HEK293 (cell line): Measurements from ENCODE around the gene CPN1.

Experiments used
- CTCF ChIA-PET: fragments of 350-600 bp; formaldehyde crosslinking; extraction: SDS; loops from one replicate; lab custom pipeline; 2021; ENCODE audit warnings: antibody characterized with exemption; lab: Yijun Ruan, JAX
- POLR2A ChIA-PET: fragments of 300-600 bp; formaldehyde crosslinking; extraction: SDS; loops from one replicate; lab custom pipeline; 2020; ENCODE audit warnings: antibody characterized with exemption, inconsistent platforms; lab: Yijun Ruan, JAX
- H3K27ac ChIP-seq: fragments of 200-500 bp; sonication (Bioruptor generic); 2 replicates; pipeline ENCODE4 v1.5.1; 2014; ENCODE audit warnings: low read depth, low read length, control low read depth, inconsistent platforms; ENCODE audit errors: extremely low read depth
- H3K36me3 ChIP-seq, 2 experiments: fragments of 200-500 bp in 1 of 2; sonication (Bioruptor generic) in 1 of 2; 1 replicate in 1 of 2; 2 replicates in 1 of 2; pipeline ENCODE4 v1.5.1; 2014 to 2017; ENCODE audit warnings: inconsistent platforms in 2 of 2, low read length in 2 of 2; ENCODE audit not compliant: control insufficient read depth in 2 of 2, insufficient read depth in 1 of 2
- H3K4me1 ChIP-seq: fragments of 200-500 bp; sonication (Bioruptor generic); 2 replicates; pipeline ENCODE4 v1.5.1; 2014; ENCODE audit warnings: mild to moderate bottlenecking, low read length, inconsistent platforms; ENCODE audit not compliant: control insufficient read depth, insufficient read depth
- H3K4me3 ChIP-seq: 2 replicates; pipeline ENCODE4 v1.5.1; 2011; ENCODE audit warnings: low read depth, mild to moderate bottlenecking, control low read depth, low read length, moderate library complexity
- H3K9me3 ChIP-seq: fragments of 200-500 bp; sonication (Bioruptor generic); 2 replicates; pipeline ENCODE4 v1.5.1; 2014; ENCODE audit warnings: low read depth, low read length, inconsistent platforms; ENCODE audit not compliant: control insufficient read depth, insufficient read depth
- EGR2 ChIP-seq: fragments of 450-650 bp; formaldehyde crosslinking; IDR thresholded peaks from 2 replicates; pipeline ENCODE4 v1.5.1; 2016; ENCODE audit warnings: low read depth, missing biosample characterization, missing genetic modification characterization
- MYNN ChIP-seq: fragments of 450-650 bp; formaldehyde crosslinking; IDR thresholded peaks from 2 replicates; pipeline ENCODE4 v1.5.1; 2016; ENCODE audit warnings: missing biosample characterization, missing genetic modification characterization, borderline replicate concordance
- PRDM6 ChIP-seq: fragments of 450-650 bp; formaldehyde crosslinking; IDR thresholded peaks from 2 replicates; pipeline ENCODE4 v1.5.1; 2017; ENCODE audit warnings: missing biosample characterization, missing genetic modification characterization
- SETDB1 ChIP-seq: IDR thresholded peaks from one replicate; pipeline ENCODE4 v1.6.1; 2017; ENCODE audit warnings: mild to moderate bottlenecking, low read length, moderate library complexity, mixed read lengths; ENCODE audit not compliant: insufficient read length
- SP3 ChIP-seq: fragments of 450-650 bp; formaldehyde crosslinking; IDR thresholded peaks from 2 replicates; pipeline ENCODE4 v1.5.1; 2016; ENCODE audit warnings: missing biosample characterization, missing genetic modification characterization
- TCF7L2 ChIP-seq: IDR thresholded peaks from 2 replicates; pipeline ENCODE4 v1.6.1; 2011; ENCODE audit warnings: low read depth, mild to moderate bottlenecking, inconsistent platforms, low read length, moderate library complexity, borderline replicate concordance
- TSHZ1 ChIP-seq: fragments of 450-650 bp; formaldehyde crosslinking; IDR thresholded peaks from 2 replicates; pipeline ENCODE4 v1.5.1; 2016; ENCODE audit warnings: missing biosample characterization, missing genetic modification characterization, borderline replicate concordance
- ZBTB6 ChIP-seq: fragments of 450-650 bp; formaldehyde crosslinking; IDR thresholded peaks from 2 replicates; pipeline ENCODE4 v1.5.1; 2017; ENCODE audit warnings: missing biosample characterization, missing genetic modification characterization
- ZFP3 ChIP-seq: fragments of 450-650 bp; formaldehyde crosslinking; IDR thresholded peaks from 2 replicates; pipeline ENCODE4 v1.5.1; 2016; ENCODE audit warnings: low read depth, missing biosample characterization, missing genetic modification characterization
- ZFP41 ChIP-seq: fragments of 450-650 bp; formaldehyde crosslinking; IDR thresholded peaks from 2 replicates; pipeline ENCODE4 v1.5.1; 2016; ENCODE audit warnings: missing biosample characterization, missing genetic modification characterization, borderline replicate concordance
- ZNF10 ChIP-seq: fragments of 450-650 bp; formaldehyde crosslinking; IDR thresholded peaks from 2 replicates; pipeline ENCODE4 v1.5.1; 2017; ENCODE audit warnings: missing biosample characterization, missing genetic modification characterization
- ZNF2 ChIP-seq: fragments of 450-650 bp; formaldehyde crosslinking; IDR thresholded peaks from 2 replicates; pipeline ENCODE4 v1.5.1; 2016; ENCODE audit warnings: missing biosample characterization, missing genetic modification characterization
- ZNF214 ChIP-seq: fragments of 450-650 bp; formaldehyde crosslinking; IDR thresholded peaks from 2 replicates; pipeline ENCODE4 v1.5.1; 2017; ENCODE audit warnings: missing biosample characterization, mild to moderate bottlenecking, missing genetic modification characterization, borderline replicate concordance
- ZNF302 ChIP-seq: fragments of 450-650 bp; formaldehyde crosslinking; IDR thresholded peaks from 2 replicates; pipeline ENCODE4 v1.5.1; 2016; ENCODE audit warnings: missing biosample characterization, missing genetic modification characterization, low read depth
- ZNF341 ChIP-seq: fragments of 450-650 bp; formaldehyde crosslinking; IDR thresholded peaks from 2 replicates; pipeline ENCODE4; 2016; ENCODE audit warnings: low read depth, missing biosample characterization, missing genetic modification characterization
- ZNF473 ChIP-seq: fragments of 450-650 bp; formaldehyde crosslinking; IDR thresholded peaks from 2 replicates; pipeline ENCODE4 v1.5.1; 2017; ENCODE audit warnings: missing biosample characterization, missing genetic modification characterization
- ZNF548 ChIP-seq: fragments of 450-650 bp; formaldehyde crosslinking; IDR thresholded peaks from 2 replicates; pipeline ENCODE4 v1.5.1; 2016; ENCODE audit warnings: missing biosample characterization, missing genetic modification characterization
- ZNF555 ChIP-seq: fragments of 450-650 bp; formaldehyde crosslinking; conservative IDR thresholded peaks from 2 replicates; pipeline ENCODE4 v1.5.1; 2017; ENCODE audit warnings: missing biosample characterization, mild to moderate bottlenecking, missing genetic modification characterization, inconsistent platforms
- ZNF654 ChIP-seq: fragments of 450-650 bp; formaldehyde crosslinking; IDR thresholded peaks from 2 replicates; pipeline ENCODE4 v1.5.1; 2016; ENCODE audit warnings: low read depth, missing biosample characterization, missing genetic modification characterization
- ZNF664 ChIP-seq: fragments of 450-650 bp; formaldehyde crosslinking; IDR thresholded peaks from 2 replicates; pipeline ENCODE4 v1.5.1; 2016; ENCODE audit warnings: missing biosample characterization, missing genetic modification characterization
- ZNF747 ChIP-seq: fragments of 450-650 bp; formaldehyde crosslinking; IDR thresholded peaks from 2 replicates; pipeline ENCODE4 v1.5.1; 2016; ENCODE audit warnings: missing biosample characterization, missing genetic modification characterization
- ZNF76 ChIP-seq: fragments of 450-650 bp; formaldehyde crosslinking; IDR thresholded peaks from 2 replicates; pipeline ENCODE4; 2016; ENCODE audit warnings: low read depth, missing biosample characterization, missing genetic modification characterization, borderline replicate concordance
- ZNF776 ChIP-seq: fragments of 450-650 bp; formaldehyde crosslinking; IDR thresholded peaks from 2 replicates; pipeline ENCODE4 v1.5.0; 2017; ENCODE audit warnings: missing biosample characterization, missing genetic modification characterization, borderline replicate concordance
- ZSCAN16 ChIP-seq: fragments of 450-650 bp; formaldehyde crosslinking; IDR thresholded peaks from 2 replicates; pipeline ENCODE4 v1.5.1; 2016; ENCODE audit warnings: missing biosample characterization, missing genetic modification characterization
- ZSCAN5A ChIP-seq: fragments of 450-650 bp; formaldehyde crosslinking; IDR thresholded peaks from 2 replicates; pipeline ENCODE4 v1.5.1; 2016; ENCODE audit warnings: missing biosample characterization, missing genetic modification characterization
- ZXDB ChIP-seq: fragments of 450-650 bp; formaldehyde crosslinking; IDR thresholded peaks from 2 replicates; pipeline ENCODE4 v1.5.1; 2016; ENCODE audit warnings: missing biosample characterization, missing genetic modification characterization

Gene CPN1

GRCh38 chr10:100065084-100065660, 16.5 kb downstream of the CPN1 start:
- Histone ChIP-seq H3K36me3 (no peaks in the 10 kb centered on the region), H3K4me3 (no peak overlapping the region), H3K4me1 (no peaks in the 10 kb centered on the region), H3K9me3 (no peaks in the 10 kb centered on the region), H3K27ac (no peak overlapping the region)
- TF ChIP-seq ZNF76 (tag by site-specific recombination) (no peak), TCF7L2 (no peak), EGR2 (tag by site-specific recombination) (no peak), ZNF664 (tag by site-specific recombination) (no peak), ZNF214 (tag by site-specific recombination) (no peak), ZNF10 (tag by site-specific recombination) (no peak), ZNF654 (tag by site-specific recombination) (no peak)
- CTCF ChIA-PET = interaction anchor here (1.0 kb wide), 1 partner anchor 19 kb away, joined by 3 read pairs; no protein-coding TSS in a partner anchor
- POLR2A ChIA-PET = no interaction called here

- TF ChIP-seq ZNF2 (no peak), SETDB1 (no peak), SP3 (no peak), PRDM6 (tag by site-specific recombination) (no peak), ZNF302 (tag by site-specific recombination) (no peak), ZNF341 (no peak), ZFP41 (tag by site-specific recombination) (no peak), ZXDB (tag by site-specific recombination) (no peak), ZSCAN16 (tag by site-specific recombination) (no peak), TSHZ1 (tag by site-specific recombination) (no peak), ZNF548 (tag by site-specific recombination) (no peak), ZNF473 (tag by site-specific recombination) (no peak), ZSCAN5A (tag by site-specific recombination) (no peak), ZNF776 (tag by site-specific recombination) (no peak), ZNF747 (tag by site-specific recombination) (no peak), ZNF555 (tag by site-specific recombination) (no peak), ZFP3 (tag by site-specific recombination) (no peak), MYNN (tag by site-specific recombination) (no peak), ZBTB6 (tag by site-specific recombination) (no peak)
- Histone ChIP-seq H3K27ac (no peak overlapping the region), H3K36me3 (no peaks in the 10 kb centered on the region), H3K4me1 (no peaks in the 10 kb centered on the region), H3K9me3 (no peaks in the 10 kb centered on the region; the same call in 1 of the 2 replicates), H3K4me3 (no peak overlapping the region)
- POLR2A ChIA-PET = no interaction called here
- CTCF ChIA-PET = interaction anchor here (0.5 to 0.8 kb wide), 4 partner anchors 16 to 372 kb away, joined by 3 to 6 read pairs (median 3); no protein-coding TSS in a partner anchor
Measured at GRCh38 chr10:100061401-100061800, 20.3 kb downstream of the CPN1 start.
